Stimulated activated CD4-positive, alpha-beta T cell treated with anti-CD3 and anti-CD28 coated beads, Interleukin-12 subunit alpha, Interleukin-12 subunit beta, amount 100 ng/mL, for 24 hours (primary cell): Measurements from ENCODE around the gene DROSHA.

Source experiments
- DNase-seq, 2 experiments: peaks; one replicate each; pipeline ENCODE4 v3.0.0-alpha.2; 2020; ENCODE audit warnings: low read depth in 2 of 2

Gene DROSHA

DNA sequence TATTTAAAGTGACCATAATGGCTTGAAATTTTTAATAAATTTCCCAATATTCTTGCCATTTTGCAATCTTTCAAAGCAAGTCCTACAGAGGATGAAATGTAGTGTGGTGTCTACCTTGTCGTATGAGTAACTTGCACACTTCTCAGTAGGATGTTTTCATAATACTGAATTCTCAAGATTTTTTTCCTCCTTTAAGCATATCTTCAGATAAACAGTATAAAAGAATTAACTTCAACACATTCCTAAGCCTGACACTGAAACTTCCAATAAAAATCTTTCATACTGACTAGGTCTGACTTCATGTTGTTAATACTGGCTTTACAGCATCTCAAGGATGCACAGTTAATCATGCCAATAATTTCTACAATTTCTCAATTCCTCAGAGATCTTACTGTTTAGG lies 62.0 kb downstream of the DROSHA start:
- DNase-seq: no peak

DNA sequence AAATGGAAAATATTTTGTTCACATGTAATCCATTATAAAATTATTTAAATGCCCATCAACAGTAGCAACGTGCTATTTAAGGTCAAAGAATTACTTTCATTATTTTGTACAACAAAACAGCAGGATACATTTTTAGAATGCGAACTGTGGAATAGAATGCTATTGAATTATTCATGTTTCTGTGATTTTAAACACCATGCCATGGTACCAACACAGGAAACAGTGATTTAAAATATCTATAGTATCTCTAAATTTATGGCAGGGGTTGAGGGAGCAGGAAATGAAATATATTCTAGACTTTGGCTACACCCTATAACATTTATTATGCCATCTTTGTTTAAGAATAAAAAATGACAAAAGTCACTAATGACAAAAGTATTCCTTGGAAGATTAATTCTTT lies 62.4 kb downstream of the DROSHA start:
- DNase-seq: no peak

DNA sequence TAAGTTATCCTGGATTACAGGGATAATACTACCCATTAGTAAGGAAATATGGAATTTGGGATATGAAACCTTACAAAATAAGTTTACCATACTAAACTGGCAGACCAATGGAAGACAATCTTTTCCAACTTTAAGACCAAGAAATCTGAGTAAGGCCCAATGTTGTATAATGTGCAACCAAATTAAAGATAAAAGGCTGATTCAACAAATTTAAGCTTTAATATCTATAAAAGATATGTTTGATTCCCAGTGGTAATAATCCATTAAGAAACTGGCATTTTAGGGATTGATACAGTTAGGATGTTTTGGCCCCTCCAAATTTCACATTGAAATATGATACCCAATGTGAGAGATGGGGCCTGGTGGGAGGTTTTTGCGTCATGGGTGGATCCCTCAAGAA lies 66.6 kb downstream of the DROSHA start:
- no peak for DNase-seq

DNA sequence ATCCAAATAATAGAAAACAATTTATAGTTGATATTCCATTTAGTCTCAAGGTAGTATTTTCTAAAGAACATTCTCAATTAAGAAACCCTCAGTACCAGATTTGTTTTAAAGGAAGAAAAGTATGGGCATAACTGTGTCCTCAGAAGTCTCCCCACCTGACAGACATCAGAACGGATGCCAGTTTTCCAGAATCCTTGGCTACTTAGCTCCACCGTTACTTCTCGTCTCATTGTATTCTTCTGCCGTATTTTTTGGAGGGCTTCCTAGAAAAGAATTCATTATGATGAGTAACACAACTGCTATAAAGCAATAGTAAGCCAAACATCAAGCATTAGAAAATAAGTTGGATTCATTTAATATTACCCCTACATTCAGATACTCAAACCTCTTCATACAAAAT lies 67.8 kb downstream of the DROSHA start:
- DNase-seq: no peak

DNA sequence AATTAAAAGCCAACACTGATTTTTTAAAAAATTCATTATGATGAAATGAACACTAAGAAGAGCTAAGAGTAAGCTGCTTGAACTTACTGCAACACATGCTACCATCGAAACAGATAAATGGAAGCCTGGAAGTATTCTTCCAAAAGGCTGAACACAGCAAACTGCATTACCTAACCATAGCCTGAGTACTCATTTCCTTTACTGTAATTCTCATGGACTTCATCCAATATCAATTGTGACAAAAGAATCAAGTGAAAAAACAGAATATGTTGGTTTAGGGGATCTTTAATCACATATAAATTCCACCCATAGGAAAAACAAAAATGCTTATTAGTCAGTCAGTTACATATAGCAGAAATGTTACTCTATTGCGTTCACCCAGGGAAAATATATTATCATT lies 68.5 kb downstream of the DROSHA start:
- DNase-seq: no peak

DNA sequence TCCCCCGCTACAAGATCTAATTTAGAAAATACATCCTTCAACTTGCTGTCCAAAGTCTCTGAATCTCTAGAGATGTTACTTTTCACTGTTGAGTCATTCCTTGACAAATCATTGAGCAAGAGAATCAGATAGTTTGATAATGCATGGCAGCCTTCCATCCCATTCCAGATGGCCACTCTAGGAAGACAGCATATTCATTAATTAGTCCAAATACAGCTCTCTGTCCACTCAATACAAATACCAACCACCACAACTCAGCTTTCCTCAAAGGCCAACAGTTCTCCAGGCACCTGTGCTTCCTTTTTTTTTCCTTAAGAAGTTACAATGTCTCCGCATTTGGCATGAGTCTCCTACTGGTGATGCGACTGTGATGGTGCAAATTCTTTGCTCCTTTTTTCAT lies 72.3 kb downstream of the DROSHA start:
- no peak for DNase-seq

DNA sequence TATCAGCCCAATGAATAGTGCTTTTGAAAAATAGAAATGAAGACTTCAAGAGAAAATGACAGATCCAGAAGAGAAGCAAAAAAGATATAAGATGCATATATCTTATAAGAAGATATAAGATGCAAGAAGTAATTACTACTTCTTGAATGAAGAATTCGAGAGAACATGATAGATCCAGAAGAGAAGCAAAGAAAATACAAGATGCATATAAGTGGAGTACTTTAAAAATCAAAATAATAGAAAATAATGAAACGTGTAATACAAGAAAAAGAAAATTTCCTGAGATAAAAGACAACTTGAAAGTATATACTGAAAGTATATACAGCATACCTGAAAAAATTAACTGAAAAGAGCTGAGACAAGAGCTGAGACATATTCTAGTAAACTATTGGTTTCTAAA lies 76.7 kb downstream of the DROSHA start:
- no peak for DNase-seq

DNA sequence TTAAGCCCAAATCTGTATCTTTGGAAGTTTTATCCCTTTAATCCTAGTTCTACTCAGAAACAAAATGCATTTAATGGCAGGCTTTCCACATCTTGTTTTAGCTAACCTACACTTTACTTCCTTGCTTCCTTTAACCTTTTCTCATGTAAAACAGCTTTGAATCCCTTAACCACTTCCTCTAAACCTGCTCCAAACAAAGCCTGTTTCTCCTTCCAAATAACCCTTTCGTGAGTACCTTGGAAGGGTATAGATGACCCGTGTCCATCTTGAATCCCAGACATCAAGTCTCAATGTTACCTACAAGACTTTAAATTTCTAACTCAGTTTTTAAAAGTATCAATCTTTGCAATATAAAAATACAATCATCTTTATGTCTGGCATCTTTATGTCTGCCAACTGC lies 78.4 kb downstream of the DROSHA start:
- DNase-seq: no peak

DNA sequence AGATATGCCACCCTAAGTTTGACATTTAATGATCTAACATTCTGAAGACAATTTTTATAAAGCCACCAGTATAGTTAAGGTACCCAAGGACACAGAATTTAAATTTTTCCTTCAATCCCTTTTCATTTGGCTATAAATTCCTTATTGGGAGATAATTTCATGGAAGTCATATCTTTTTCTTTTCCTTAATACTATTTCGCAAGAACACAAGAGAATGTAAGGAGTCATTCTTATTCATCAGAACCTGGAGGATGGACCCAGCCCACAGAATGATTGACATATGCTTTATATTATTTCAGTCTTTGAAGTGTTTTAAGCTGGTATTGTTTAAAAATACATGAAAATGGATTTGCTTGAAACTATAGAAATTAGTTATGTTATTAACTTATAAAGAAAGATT lies 79.6 kb downstream of the DROSHA start:
- DNase-seq: no peak

DNA sequence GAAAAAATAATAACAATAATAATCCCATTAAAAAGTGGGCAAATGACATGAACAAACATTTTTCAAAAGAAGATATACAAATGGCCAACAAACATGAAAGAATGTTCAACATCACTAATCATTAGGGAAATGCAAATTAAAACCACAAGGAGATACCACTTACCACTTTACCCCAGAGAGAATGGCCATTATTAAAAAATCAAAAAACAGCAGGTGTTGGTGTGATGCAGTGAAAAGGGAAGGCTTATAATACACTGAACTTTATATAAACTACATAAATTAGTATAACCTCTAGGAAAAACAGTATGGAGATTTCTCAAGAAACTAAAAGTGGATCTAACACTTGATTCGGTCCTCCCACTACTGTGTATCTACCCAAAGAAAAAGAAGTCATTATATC lies 81.9 kb downstream of the DROSHA start:
- no peak for DNase-seq

DNA sequence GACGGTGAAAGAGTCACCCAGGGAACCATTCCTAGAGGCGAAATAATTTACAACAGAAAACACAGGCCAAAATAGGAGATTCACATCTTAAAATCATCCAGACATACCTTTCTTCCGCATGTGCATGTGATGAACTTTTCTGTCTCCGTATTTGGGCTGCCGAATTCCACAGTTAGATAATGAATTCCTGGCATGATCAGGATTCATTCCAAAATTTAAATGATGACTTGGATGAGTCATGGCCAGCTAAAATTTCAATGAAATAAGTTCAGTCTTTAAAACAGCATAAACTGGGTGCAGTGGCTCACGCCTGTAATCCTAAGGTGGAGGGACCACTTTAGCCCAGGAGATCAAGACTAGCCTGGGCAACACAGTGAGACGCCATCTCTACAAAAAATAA lies 82.7 kb downstream of the DROSHA start:
- DNase-seq: no peak

DNA sequence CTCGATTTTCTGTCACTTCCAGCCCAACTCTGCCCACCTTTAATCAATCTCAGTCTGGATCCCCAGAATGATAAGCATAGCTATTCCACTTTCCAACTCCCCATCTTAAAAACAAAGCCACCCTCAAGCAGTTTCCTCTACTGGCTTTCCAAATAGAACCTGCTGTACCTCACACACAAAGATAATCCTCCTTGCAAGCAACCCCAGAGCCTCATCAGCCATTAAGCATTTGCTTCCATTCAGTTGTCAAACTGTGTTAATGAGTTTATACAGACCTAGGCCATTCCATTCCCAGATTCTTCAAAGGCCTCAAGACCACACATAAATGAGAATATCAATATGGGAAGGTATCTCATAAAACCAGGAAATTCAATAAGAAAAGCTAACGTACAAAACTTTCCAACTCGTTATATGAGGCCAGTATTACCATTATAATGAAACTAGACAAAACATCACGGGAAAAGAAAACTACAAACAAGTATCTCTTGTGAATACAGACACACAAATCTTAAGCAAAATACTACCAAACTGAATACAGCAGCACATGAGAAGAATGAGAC lies 86.8 kb downstream of the DROSHA start:
- no peak for DNase-seq

DNA sequence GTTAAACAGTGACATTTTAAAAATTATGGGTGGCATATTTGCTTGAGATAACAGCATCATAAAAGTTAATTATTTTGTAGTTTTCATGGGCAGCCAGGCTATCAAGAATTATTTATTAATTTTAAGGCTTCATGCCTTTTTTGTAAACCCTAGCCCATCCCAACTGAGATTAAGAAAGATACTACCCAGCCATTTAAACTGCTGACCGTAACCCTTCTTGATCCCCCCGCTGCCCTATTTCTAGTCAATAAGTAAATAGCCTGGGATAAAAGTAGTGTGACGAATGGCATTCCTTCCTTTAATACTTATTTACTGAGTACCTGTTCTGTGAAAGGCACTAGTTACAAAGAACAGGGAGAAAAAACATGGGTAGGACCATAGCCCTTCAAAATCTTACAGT lies 88.3 kb downstream of the DROSHA start:
- DNase-seq: no peak

DNA sequence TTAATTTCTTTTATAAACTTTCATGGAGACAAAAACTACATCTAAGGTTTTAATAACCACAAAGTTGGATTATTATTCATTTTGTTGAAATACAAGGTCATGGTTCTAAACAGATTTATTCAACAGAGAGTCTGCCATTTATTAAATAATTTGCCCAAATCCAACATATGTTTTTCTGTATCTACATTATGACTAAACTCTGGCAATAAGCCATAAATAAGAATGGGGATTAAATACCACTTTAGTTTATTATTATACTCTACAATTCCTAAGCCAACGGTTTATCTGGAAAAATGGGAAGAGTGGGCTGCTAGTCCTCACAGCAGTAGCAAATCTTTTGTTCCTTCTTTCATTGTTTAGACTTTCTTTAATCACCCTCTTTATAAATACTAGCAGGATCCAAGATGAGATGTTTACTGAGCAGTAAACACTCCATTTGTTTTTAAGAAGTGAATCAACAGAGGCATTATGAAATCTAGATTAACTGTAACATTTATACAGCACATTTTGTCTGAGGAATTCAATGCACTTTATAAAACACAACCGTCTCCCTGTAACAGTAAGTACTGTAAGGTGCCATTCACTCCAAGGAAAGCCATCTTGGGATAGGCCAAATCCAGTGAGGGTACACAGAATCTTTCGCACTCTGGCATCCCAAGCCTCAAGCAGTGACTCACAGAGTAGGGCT lies 89.7 kb downstream of the DROSHA start:
- no peak for DNase-seq

DNA sequence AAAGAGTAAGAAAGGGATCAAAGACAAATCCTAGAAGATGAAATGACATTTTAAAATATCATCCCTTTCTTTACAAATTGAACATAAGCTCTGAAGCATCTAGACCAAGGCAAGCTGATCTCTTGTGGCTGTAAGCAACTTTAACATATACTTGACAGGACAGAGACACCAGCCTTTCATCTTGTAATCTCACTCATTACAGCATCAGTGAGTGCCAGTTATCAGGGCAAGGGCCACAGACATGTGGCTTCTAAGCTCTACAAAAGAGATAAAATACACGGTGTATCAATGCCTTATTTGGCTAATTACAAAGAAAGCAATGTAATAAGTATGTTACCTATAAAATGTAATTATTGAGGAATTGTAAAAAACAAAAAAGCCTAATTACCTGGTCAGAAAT lies 95.0 kb downstream of the DROSHA start:
- DNase-seq: no peak

DNA sequence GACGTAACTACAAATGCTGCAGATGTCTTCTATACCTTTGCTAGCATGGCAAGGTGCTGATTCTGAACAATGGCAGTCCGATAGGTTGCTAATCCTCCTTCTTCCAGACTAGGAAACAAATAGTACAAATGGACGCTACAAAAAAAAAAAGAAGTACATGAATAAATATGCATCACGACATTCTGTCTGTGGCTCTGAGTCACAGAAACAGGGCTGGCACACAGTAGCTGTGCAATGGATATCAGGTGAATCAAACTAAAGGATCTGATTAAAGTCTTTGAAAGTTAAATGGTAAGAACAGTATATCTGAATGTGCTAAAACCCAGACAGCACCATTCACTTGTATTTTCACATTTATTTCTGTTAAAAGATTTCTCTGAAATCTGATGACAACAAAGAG lies 96.2 kb downstream of the DROSHA start:
- no peak for DNase-seq

DNA sequence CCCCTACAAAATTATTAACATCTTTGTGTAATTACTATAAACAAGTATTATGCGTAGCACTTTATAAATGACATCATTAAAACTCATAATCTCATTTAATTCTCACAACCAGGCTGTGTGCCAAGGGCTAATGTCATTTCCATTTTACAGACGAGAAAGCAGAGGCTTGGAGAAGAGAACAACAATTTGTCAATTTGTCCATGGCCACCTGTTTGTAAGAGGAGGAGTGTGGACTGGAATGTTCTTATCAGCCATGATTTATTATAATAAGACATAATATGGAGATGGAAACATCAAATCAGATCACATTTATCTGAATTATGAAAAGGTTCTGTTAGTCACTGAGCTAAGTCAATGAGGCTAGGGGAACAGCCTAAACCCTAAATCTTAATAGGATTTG lies 97.0 kb downstream of the DROSHA start:
- DNase-seq: no peak

DNA sequence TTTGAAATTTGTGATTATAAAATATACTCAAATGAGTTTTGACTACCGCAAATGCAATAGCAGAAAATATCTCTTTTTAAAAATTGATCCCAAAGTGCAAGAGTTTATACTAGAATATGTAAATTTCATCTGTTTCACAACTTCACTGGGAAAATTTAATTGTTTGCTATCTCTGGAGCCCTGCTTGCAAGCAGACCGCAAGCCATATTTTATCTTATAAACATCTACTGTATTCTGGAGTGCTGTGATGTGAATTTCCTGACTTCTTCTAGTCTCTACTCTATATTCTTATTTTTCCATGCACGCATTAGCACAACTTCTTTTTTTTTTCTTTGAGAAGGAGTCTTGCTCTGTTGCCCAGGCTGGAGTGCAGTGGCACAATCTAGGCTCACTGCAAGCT lies 98.7 kb downstream of the DROSHA start:
- no peak for DNase-seq

DNA sequence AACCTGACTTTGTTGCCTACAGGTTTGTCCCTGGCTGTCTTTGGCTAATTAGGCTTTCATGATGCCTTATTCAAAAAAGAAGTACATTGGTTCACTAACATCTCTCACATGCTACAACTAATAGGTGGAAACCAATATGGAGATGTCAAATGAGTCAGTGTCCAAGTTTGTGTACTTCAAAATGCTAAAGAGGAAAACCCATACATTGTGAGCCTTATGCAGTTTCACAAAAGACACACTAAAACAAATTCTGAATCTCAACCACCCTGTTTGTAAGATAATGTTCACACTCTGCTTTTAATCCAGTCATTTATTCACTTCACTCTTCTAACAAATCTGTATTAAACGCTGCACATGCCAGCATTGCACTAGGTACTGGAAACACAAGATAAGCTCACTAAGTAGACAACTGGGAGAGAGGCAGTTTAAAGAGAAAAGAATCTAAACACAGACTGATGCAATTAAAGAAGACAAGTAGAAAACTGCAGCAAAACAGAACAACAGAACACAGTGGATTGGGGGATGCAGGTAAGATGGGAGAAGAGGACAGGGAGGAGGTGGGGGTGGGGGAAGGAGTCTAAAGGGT lies 104.1 kb downstream of the DROSHA start:
- no peak for DNase-seq

DNA sequence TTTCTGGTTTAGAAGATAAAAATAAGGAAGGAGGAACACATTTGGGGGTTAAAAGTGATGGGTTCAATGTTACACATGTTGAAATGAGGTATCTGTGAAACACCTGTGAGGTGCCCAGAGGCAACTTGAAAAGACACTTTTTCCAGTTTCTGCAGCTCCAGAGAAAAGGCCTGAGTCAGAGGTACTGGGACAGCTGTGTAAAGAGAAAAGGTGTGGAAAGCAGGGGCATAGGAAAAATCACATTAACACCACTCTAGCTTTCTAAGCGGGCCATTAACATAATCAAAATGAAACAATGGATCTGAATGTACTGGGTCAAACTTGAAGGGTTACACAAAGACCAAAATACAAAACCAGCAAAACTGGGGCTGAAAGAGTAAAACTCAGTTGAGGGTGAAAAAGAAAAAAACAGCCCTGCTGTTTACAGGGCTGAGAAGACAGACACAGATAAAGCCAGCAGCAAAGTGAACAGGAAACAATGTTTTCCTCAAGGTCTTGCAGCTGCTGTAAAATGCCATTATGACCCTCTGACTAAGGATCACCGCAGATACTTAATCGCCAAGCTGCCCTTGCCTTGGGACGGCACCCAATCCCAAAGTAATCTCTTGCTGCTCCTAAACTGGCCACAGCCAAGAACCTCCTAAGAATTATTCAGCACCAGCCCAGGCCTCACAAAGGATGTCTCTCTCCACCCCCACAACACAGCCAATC lies 104.7 kb downstream of the DROSHA start:
- DNase-seq: no peak

DNA sequence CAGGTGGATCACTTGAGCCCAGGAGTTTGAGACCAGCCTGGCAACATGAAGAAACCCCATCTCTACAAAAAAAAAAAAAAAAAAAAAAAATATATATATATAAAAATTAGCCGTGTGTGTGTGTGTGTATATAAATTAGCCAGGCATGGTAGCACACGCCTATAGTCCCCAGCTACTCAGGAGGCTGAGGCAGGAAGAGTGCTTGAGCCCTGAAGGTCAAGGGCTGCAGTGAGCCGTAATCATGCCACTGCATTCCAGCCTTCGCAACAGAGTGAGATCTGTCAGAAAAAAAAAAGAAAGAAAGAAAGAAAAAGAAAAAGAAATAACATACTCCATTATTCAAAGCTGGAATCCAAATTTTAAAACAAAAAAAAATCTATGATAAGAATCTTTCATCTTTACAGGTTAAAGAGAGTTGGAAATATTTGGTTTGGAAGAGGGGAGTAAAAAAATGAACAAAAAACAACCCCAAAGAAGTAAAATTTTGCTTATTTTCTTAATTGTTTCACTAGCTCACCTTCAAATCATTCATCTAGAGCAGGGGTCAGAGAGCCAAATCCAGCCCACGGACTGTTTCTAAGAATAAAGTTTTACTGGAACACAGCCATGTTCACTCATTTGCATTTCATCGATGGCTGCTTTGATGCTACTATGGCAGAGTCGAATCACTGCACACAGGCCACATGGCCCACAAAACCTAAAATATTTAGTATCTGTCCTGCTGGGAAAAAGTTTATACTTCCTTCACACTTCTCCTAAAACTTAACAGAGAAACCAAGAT lies 109.9 kb downstream of the DROSHA start:
- no peak for DNase-seq

DNA sequence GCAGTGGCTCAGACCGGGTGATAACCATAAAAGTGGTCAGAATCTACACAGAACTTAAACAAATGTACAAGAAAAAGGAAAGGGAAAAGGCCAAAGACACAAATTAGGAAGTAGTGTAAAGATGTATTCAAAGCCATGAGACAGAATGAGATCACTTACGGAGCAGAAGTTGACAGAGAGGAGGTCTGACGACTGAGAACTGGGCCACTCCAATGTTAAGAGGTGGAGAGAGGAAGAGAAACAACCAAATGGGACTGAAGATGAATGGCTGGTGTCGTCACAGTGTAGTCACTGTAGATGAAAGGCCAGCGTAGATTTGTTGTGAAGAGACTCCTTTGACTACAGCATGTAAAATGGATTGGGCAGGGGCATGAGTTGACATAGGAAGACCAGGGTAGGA lies 114.4 kb downstream of the DROSHA start:
- DNase-seq: no peak
